Pulmonary artery endothelial cell (primary cell): Measurements from ENCODE around the gene ATP8B1. TPM values are rescaled to one million over a fixed set of nuclear protein-coding genes. Genes with fewer than 3 reads are reported as not detected.
A peak's percentile ranks its signal among the peaks of the same experiment; 100 is the strongest.
"Not testable (repeated sequence)": the region's sequence is repeated elsewhere in the genome, so short reads cannot be mapped to it uniquely, and the experiment has no call there.

ENCODE experiments used
- DNase-seq: peaks from one replicate; pipeline ENCODE4 v3.0.0-alpha.2; 2011; ENCODE audit warnings: low read depth, low spot score
- total RNA-seq: library from RNA; depleted of rRNA; stranded (reverse); fragments of >200 nt; gene quantifications from 2 replicates; pipeline ENCODE4 v1.2.3, GENCODE V29; 2014

Gene ATP8B1
- total RNA-seq, 1 donor from 2014 or later: 85.1 TPM

DNA sequence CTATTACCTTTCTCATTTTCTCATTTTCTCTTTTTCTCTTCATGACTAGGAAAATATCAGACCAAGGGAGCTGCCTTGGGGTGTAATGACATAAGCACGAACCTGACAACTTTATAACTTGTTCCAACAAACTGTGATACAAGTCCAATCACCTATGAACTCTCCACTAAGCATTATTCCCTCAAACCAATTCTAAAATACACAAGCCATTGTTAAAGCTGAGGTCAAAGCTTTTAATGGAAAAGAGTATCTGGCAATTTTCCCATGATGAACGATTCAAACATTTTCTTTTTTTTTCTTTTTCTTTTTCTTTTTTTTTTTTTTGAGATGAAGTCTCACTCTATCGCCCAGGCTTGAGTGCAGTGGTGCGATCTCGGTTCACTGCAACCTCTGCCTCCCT lies 133.1 kb downstream of the ATP8B1 start:
- DNase-seq: no peak

DNA sequence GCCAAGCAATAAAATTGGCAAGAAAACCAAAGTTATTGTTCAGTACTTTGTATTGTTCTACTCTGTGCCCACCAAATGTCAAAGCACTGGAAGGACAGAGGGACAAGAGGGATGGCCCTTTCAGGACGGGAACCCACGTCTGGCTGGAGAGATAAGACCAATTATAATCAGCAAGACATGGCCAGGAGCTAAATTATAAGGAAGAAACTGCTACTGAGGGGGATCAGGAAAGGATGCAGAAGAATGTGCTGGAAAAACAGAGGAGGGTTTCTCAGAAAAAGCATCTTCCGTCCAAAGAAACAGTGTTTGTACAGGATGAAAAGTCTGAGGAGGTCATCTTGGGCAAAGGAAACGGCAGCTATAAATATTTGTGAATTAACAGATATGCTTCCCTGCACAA lies 135.1 kb downstream of the ATP8B1 start:
- DNase-seq: peak; percentile 66

DNA sequence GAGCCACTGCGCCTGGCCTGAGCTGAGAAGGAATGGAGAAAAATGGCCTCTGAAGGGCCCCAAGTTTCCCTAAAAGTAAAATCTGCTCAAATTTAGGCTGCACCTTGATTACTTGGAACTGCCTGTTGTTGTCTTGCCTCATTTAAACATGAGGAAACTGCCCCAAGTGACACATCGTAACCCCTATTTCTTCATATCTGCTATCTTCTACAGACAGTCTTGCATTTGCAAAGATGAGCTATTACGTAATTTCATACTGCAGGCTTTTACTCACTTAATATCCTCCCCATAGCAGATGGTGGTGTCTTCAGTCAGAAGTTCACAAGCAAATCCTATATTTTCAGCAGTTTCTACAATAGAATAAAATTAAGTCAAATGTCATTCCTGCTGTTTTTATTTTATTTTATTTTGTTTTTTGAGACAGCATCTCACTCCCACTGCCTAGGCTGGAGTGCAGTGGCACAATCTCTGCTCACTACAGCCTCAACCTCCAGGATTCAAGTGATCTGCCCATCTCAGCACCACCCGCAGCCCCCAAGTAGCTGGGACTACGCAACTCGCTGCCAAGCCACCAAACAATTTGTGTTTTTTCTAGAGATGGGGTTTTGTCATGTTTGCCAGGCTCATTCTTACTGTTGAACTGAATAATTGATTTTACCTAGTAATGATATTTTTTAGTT lies 136.2 kb downstream of the ATP8B1 start:
- DNase-seq: no peak

DNA sequence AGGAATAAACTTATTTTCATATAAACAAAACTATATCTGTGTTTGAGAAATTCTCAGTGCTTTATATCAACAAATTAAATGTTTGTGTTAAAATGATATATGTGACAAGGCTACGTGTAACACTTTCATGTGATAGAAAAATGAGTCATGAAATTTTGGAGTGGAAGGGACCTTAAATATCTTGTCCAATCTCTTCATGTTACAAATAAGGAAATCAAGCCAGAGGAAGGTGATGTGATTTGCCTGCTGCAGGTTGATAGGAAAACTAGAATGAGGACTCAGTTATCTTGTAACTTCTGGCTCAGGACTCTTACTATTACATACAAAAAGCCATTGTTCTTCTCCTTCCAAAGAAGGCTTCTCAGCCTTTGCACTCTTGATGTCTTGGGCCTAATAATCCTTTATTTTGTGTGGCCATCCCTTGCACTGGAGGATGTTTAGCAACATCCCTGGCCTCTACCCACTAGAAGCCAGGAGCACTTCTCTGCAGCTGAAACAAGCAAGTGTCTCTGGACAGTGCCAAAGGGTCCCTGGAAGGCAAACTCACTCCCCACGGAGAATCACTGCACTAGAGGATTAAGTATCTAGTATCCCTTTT lies 138.4 kb downstream of the ATP8B1 start:
- DNase-seq: no peak

DNA sequence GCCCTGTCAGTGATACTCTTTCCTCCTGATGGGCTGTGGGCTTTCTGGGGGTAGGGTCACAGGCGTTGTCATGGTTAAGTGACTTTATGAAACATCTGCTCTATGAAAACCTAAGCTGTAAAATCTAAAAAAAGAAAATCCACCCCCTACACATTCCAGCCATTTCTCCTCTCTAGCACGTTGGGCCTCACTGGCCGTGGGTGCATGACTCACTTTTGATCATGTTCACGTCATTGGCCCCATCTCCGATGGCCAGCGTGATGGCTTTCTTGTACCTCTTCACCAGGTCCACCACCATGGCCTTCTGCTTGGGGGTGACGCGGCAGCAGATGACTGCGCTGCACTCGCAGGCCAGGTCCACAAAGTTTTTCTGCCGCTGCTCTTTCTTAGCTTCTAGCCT lies 142.2 kb downstream of the ATP8B1 start:
- DNase-seq: no peak

DNA sequence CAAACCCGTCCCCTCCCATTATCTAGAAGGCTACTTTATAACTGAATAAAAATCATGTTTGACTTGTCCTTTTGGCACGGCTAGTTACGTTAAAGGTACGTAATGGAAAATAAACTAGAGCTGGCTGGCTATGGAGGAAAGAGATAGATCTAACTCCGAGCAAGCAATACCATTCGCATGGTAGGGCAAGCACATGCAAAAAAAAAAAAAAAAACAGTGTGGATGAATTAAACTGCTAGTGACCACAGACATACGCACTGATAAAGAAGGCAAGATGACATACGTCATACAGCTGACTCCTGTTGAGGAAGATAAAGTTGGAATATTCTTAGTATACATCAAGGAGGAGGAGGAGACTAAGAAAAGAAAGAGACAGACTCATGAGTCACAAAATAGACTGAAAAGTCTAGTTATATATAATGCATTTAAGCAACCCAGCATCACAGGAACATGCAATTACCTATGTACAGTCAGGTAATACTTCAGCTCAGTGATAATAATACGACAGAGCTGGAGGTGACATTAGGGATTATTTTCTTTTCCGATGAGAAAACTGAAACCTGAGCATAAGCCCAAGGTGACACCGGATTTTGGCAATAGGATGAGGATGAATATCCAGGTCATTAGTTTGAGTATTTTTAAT lies 143.5 kb downstream of the ATP8B1 start:
- DNase-seq: no peak

DNA sequence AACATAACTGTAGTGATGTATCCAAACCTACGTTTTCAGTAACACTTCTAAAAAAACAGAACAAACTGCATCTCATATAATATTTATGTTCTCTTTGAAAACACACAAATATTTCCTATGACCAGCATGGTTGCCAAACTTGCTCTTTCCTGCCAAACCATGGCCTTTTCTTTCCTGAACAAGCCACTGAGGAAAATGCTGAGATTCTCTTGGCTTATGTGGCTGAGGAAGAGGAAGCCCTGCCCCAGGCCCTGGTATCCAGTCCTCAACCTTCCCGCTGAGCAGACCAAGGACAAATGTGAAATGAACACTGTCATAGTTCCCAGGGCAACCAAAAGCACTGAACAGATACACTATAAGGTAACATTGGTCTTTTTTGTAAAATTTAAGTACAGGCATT lies 145.6 kb downstream of the ATP8B1 start:
- DNase-seq: no peak

DNA sequence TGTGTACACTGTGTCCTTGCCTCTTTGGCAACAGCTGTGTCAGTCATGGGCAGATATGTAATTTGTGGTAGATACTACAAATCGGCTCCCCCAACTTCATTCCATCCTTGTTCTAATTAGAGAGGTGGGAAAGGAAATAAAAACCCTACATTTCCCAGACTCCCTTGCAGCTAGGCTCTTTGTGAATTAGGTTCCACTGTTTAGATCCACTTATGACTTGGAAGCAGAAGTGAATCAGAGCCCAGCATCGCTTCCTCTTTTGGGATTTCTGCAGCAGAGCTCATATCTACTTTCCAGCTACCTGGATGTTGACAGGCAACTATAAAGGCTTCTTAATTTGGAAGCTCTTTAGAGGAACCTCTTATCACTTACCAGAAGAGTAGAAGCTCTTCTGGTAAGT lies 147.4 kb downstream of the ATP8B1 start:
- no peak for DNase-seq

DNA sequence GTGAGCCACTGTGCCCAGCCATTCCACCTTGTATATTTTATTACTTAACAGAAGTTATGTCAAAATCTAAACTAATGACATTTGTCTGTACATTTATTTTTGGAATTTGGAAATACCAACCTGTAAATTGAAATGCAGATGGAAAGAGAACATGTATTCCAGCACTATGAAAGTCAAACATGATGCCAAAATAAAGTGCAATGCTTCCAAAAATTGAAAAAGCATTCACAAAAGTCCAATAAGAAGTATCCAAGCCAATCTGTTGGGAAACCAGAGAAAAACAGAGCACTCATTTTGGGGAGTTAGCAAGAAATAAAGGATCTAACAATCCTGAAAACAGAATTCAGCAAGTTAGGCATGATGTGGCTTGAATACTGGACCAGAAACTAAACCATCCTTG lies 151.2 kb downstream of the ATP8B1 start:
- DNase-seq: no peak

DNA sequence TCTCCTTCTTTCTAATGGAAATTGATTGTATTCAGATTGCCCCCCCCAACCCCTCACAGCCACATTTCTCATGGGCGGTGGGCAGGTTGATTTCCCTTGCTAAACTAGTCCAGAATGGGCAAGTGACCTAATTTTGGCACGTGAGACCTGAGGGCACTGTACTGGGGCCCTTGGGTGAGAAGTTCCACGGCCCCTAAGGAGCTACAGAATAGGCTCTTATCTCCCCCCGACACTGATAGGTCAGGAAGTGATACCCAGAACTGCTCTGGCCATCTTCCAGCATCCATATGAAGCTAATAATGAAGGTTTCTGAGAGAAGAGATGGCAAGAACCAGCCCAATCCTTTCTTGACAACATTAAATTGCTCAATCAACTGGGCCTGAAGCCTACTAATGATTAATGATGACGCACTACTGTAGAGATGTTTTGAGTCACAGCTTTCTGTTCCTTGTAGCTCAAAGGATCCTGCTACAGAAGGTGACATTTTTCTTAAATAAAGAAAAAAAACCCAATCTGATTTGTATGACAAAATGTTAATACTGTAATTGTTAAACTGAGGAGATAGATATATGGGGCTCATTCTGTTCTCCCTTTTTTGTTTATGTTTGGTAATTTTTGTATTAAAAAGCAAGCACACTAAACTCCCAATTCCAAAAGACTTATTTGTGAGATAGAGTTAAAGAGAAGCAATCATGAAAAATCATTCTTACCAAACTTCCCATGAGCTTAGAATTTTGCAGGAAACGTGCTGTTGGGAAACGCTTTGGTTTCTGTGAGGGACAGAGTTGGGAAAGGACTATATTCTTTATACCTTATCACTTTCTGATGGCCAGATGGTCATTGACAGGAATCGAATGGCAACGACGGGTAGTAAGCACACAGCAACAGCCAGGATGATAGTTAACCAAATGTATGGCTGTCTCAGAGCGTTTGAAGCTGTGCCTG lies 153.3 kb downstream of the ATP8B1 start:
- DNase-seq: no peak

DNA sequence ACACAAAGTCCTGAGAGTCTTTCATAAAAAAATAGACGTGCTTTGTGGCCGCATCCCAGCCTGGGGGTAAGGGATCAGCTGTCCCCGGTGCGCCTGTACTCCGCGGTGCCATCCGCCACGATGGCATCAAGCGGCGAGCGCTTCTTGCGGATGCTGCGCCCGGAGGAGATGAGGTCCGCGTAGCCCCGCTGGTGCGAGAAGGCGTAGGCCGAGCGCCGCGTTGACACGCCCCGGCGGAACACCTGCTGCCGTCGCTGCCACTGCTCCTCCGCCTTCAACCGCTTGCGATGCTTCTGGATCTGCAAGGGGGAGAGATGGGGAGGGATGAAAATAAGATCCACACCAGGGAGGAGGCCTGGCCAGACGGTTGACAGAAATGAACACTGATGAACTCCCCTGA lies 154.7 kb downstream of the ATP8B1 start:
- DNase-seq: no peak

DNA sequence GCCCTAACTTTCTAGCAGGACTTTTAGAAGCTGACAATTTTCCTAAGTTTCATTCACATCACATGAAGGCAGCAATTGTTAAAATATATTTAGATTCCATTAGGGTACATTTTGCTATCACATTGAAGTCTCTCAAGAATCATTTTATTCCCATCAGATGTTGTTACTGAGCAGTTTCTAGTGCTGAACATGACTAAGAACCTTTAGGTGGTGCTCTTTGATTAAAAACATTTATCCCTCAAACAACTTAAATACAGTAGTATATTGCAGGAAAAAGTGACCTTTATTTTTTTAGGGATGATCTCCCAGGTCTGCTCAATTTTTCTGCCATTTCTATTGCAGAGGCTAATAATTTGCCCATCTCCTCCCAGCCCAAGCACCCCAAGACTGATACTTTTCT lies 158.6 kb downstream of the ATP8B1 start:
- DNase-seq: no peak

DNA sequence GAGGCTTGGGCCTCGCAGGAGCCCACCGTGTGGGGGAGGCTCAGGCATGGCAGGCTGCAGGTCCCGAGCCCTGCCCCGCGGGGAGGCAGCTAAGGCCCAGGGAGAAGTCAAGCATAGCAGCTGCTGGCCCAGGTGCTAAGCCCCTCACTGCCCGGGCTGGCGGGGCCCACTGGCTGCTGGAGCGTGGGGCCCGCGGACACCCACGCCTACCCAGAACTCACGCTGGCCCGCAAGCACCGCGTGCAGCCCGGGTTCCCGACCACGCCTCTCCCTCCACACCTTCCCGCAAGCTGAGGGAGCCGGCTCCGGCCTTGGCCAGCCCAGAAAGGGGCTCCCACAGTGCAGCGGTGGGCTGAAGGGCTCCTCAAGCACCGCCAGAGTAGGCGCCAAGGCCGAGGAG lies 159.4 kb downstream of the ATP8B1 start:
- DNase-seq: not testable (repeated sequence)

DNA sequence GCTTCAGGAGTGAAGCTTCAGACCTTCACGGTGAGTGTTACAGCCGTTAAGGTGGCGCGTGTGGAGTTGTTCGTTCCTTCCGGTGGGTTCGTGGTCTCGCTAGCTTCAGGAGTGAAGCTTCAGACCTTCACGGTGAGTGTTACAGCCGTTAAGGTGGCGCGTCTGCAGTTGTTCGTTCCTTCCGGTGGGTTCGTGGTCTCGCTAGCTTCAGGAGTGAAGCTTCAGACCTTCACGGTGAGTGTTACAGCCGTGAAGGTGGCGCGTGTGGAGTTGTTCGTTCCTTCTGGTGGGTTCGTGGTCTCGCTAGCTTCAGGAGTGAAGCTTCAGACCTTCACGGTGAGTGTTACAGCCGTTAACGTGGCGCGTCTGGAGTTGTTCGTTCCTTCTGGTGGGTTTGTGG lies 160.7 kb downstream of the ATP8B1 start:
- not testable (repeated sequence) for DNase-seq

DNA sequence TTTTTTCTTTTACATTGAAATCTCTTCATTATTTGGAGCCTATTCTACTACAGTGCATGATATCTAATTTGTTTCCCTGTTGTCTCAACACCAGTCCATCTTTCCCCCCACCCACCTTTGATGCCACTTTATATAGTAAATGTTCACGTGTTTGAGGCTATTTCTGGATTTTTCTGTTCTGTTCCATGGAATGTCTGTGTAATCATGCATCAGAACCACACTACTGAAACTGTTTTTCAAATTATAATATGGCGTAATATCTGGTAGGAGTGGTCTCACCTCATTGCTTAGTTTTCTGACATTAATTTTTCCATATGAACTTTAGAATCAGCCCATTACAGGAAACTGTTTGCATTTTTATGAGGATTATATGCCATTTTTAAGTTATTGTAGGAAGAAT lies 162.4 kb downstream of the ATP8B1 start:
- DNase-seq: no peak

DNA sequence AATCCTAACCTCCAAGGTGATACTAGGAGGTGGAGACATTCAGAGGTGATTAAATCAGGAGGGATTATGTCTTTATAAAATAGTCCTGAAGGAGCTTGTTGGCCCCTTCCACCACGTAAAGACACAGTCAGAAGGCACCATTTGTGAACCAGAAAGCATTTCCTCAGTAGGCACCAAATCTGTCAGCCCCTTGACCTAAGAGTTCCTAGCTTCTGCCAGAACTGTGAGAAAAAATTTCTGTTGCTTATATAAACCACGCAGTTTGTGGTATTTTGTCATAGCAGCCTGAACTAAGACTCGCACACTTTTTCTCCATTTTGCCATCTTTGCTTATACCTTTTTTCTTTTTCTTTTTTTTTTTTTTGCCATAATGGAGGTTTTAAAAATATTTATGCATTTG lies 162.9 kb downstream of the ATP8B1 start:
- no peak for DNase-seq

DNA sequence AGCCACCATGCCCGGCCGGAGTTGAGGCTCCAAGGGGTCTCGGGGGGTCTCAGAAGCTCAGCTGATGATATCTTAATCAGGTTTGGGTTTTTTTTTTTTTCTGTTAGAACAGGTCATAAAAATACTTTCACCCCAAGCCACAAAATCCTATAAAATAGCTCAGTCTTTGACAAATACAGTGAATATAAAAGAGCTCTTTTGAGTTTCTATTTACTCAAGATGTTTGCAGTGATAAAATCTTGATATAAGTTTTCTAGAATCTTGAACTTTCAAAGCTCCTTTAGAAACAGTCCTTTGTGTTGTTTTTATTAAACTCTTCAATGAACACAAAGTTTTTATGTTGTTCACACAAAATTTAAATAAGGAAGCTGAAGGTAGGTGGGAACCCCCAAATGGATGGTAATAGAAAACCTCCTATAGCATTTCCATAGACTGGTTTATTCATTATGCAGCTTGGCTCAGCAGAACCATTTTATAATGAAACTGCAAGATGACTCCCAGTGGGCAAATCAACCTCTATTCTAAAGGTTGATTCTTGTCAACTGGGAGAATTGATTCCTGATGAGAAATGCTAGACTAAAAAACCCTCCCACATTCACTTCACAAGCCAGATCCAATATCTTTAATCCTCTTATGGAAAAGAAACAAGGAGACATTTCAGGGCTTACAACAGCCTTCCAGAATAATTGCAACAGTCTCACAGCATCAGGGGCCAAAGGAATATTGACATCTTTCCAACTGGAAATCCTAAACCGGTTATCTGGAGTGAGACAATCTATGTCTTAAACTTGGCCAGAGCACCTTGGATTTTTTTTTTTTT lies 167.9 kb downstream of the ATP8B1 start:
- no peak for DNase-seq

DNA sequence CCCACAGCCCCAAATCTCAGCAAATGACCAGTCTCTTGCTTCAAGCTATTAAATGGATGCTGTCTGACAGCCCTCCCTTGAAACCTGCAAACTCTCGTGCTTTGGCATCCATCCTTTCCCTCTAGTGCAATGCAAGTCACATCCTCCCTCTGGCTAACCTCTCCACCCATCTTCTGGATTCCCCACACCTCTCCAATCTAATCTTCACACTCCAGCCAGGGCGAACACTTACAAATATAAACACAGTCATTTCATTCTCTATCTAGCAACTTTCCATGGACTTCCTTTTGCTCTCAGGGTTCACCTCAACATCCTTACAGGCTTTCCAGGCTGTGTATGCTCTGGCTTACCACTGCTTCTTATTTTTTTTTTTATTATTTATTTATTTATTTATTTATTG lies 171.4 kb downstream of the ATP8B1 start:
- no peak for DNase-seq

DNA sequence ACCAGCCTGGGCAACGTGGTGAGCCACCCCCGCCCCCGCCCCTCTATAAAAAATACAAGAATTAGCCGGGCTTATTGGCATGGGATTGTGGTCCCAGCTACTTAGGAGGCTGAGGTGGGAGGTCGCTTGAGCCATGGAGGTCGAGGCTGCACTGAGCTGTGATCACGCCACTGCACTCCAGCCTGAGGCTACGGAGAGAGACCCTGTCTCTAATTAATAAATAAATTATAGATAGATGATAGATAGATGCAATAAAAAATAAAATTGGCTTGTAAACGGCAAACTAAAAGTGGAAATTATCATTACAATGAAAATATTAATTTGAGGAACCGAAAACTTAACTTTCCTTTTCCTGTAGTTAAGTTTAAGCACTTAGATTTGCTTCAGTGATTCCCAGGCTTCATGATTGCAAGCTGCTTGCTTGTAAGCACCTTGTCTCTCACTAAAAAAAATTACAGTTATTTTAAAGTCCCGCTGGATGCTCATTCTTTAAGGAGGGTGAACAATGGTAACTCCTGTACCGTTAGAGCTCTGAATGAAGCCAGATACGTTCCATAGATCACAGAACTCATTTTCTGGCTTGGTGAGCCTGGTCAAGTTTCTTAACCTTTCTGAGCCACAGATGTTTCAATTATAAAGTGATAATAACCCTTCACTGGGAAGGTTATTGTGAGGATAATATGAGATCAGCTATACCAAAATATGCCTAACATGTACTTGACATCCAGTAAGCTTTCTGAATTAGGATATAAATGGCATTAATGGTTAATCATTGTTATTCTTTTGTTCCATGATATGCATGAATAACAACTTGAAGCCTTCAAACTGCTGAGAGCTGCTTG lies 172.1 kb downstream of the ATP8B1 start:
- DNase-seq: no peak
